ENCODE results near the gene CDHR1. TPM values are rescaled to one million over a fixed set of nuclear protein-coding genes. Genes with fewer than 3 reads are reported as not detected.

CDHR1 gene
- total and polyA plus RNA-seq, 10 donors: 0.53 to 10.6 (median 4.4) TPM

- Histone ChIP-seq H3K4me3 (no peak within 1 kb of the TSS), H3K27me3 (replicated peaks in 1 of 7) (peaks cover 0 to 14% (median 0%) of the 10 kb centered on the region in 7 donors), H3K27ac (no peak within 1 kb of the TSS), H3K36me3 (no peaks in the 10 kb centered on the region), H3K4me1 (no peaks in the 10 kb centered on the region), H3K9me3 (no peaks in the 10 kb centered on the region)
- DNase-seq: no peak
- TF ChIP-seq, protein P1, sequence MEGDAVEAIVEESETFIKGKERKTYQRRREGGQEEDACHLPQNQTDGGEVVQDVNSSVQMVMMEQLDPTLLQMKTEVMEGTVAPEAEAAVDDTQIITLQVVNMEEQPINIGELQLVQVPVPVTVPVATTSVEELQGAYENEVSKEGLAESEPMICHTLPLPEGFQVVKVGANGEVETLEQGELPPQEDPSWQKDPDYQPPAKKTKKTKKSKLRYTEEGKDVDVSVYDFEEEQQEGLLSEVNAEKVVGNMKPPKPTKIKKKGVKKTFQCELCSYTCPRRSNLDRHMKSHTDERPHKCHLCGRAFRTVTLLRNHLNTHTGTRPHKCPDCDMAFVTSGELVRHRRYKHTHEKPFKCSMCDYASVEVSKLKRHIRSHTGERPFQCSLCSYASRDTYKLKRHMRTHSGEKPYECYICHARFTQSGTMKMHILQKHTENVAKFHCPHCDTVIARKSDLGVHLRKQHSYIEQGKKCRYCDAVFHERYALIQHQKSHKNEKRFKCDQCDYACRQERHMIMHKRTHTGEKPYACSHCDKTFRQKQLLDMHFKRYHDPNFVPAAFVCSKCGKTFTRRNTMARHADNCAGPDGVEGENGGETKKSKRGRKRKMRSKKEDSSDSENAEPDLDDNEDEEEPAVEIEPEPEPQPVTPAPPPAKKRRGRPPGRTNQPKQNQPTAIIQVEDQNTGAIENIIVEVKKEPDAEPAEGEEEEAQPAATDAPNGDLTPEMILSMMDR (IDR thresholded peaks at IDR 0.05 in 8 of 11, conservative IDR thresholded peaks at IDR 0.05 in 3 of 11): no peak
- no peak for TF ChIP-seq POLR2A (IDR thresholded peaks at IDR 0.05)
- no peak for TF ChIP-seq POLR2AphosphoS5 (IDR thresholded peaks at IDR 0.05)
- WGBS, 5 donors: 61 to 71% (median 70%) methylated on average over 9 of the region's 9 CpGs
- intact Hi-C loops (cut with DNase I; ENCODE audit: low total_unique reads): no loop called here
Measured at GRCh38 chr10:84244651-84245270, 50.4 kb downstream of the CDHR1 start, which contains the start of gene RGR. TSS of gene RGR (plus strand) at chr10:84245053. CDS start at chr10:84245091, 38 bp downstream.

DNA sequence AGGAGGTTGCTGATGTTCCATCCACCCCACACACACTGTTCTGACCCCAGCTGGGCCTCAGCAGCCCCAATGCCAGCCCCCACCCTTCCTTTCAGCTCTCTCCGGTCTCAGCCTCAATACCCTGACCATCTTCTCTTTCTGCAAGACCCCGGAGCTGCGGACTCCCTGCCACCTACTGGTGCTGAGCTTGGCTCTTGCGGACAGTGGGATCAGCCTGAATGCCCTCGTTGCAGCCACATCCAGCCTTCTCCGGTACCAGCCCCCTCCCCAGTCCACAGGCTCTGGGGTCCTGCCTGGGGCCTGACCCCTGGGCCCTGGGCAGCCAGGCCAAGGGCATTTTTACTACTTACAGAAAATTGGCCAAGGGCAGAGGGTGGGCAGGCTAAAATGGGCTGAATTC, 53.2 kb downstream of the CDHR1 start:
- H3K27ac ChIP-seq: no peak overlapping the region
- intact Hi-C loops (cut with DNase I; ENCODE audit: low total_unique reads): no loop called here
- no peaks in the 10 kb centered on the region for H3K4me1 ChIP-seq
- H3K36me3 ChIP-seq: no peaks in the 10 kb centered on the region
- H3K9me3 ChIP-seq: peaks cover 0 to 6% (median 0%) of the 10 kb centered on the region in 8 donors
- WGBS, 5 donors: 72 to 83% (median 79%) methylated on average over 6 of the region's 6 CpGs
- peaks cover 0 to 19% (median 0%) of the 10 kb centered on the region in 7 donors for H3K27me3 ChIP-seq (replicated peaks in 1 of 7)
- TF ChIP-seq POLR2AphosphoS5 (IDR thresholded peaks at IDR 0.05) (no peak), POLR2A (IDR thresholded peaks at IDR 0.05) (no peak)
- TF ChIP-seq, protein P1 (IDR thresholded peaks at IDR 0.05 in 8 of 11, conservative IDR thresholded peaks at IDR 0.05 in 3 of 11): no peak
- no peak for DNase-seq
- H3K4me3 ChIP-seq: no peak overlapping the region

DNA sequence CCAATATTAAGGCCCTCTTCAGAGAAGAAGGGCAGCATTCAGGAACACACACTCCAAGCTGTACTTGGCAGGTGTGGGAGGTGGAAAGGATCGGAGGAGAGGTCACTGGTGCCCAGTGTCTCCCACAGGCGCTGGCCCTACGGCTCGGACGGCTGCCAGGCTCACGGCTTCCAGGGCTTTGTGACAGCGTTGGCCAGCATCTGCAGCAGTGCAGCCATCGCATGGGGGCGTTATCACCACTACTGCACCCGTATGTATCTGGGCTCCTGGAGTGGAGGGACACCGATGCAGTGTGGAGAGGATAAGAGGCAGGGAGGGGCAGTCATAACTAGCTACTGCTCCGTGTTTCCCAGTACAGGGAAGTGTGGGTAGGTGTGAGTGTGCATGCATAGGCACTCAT, 54.5 kb downstream of the CDHR1 start:
- no peaks in the 10 kb centered on the region for H3K36me3 ChIP-seq
- H3K27ac ChIP-seq: no peak overlapping the region
- peaks cover 0 to 6% (median 0%) of the 10 kb centered on the region in 8 donors for H3K9me3 ChIP-seq
- no peaks in the 10 kb centered on the region for H3K4me1 ChIP-seq
- no peak overlapping the region for H3K4me3 ChIP-seq
- TF ChIP-seq POLR2AphosphoS5 (IDR thresholded peaks at IDR 0.05) (no peak), POLR2A (IDR thresholded peaks at IDR 0.05) (no peak)
- TF ChIP-seq, protein P1 (IDR thresholded peaks at IDR 0.05 in 8 of 11, conservative IDR thresholded peaks at IDR 0.05 in 3 of 11): no peak
- WGBS, 5 donors: 77 to 85% (median 80%) methylated on average over 5 to 12 of the region's 12 CpGs
- H3K27me3 ChIP-seq (replicated peaks in 1 of 7): peaks cover 0 to 24% (median 0%) of the 10 kb centered on the region in 7 donors
- intact Hi-C loops (cut with DNase I; ENCODE audit: low total_unique reads): no loop called here
- DNase-seq: no peak

GRCh38 chr10:84254552-84255478, 60.5 kb downstream of the CDHR1 start:
- H3K27ac ChIP-seq: no peak overlapping the region
- H3K27me3 ChIP-seq (replicated peaks in 1 of 7): peaks cover 0 to 51% (median 2%) of the 10 kb centered on the region in 7 donors
- TF ChIP-seq POLR2AphosphoS5 (IDR thresholded peaks at IDR 0.05) (no peak), POLR2A (IDR thresholded peaks at IDR 0.05) (no peak)
- TF ChIP-seq, protein P1 (IDR thresholded peaks at IDR 0.05 in 8 of 11, conservative IDR thresholded peaks at IDR 0.05 in 3 of 11): no peak
- intact Hi-C loops (cut with DNase I; ENCODE audit: low total_unique reads): no loop called here
- H3K4me1 ChIP-seq: no peaks in the 10 kb centered on the region
- no peak overlapping the region for H3K4me3 ChIP-seq
- DNase-seq: no peak
- H3K36me3 ChIP-seq: no peaks in the 10 kb centered on the region
- 49 to 68% (median 60%) methylated on average over 10 of the region's 10 CpGs for WGBS, 5 donors
- H3K9me3 ChIP-seq: peaks cover 0 to 6% (median 0%) of the 10 kb centered on the region in 8 donors

Data from spleen (tissue), 11 donors.